Measurements from ENCODE around the gene CYP4V2. TPM values are rescaled to one million over a fixed set of nuclear protein-coding genes. Genes with fewer than 3 reads are reported as not detected.

CYP4V2 gene
- total and polyA plus RNA-seq, 2 experiments from 2014 or later = 1.5 to 3.1 TPM

DNA sequence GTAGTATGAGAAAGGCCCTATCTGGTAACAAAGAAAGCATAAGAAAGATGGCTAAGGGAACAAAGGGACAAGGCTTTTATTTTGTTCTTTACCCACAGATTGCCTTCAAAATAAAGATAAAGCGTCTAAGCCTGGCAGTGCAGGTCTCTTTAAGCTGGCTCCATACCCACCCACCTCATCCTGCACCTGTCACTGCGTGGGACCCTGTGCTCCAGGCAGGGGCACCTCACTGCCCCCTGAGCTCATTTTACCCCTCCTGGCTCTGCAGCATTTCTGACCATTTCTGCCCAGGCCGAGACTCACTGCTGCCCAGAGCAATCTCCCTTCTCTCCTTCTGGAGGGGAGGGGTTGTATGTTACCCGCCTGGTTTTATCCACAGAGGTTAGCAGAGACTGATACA is 1.7 kb upstream of the CYP4V2 start (continued):
- TF ChIP-seq, protein P1, sequence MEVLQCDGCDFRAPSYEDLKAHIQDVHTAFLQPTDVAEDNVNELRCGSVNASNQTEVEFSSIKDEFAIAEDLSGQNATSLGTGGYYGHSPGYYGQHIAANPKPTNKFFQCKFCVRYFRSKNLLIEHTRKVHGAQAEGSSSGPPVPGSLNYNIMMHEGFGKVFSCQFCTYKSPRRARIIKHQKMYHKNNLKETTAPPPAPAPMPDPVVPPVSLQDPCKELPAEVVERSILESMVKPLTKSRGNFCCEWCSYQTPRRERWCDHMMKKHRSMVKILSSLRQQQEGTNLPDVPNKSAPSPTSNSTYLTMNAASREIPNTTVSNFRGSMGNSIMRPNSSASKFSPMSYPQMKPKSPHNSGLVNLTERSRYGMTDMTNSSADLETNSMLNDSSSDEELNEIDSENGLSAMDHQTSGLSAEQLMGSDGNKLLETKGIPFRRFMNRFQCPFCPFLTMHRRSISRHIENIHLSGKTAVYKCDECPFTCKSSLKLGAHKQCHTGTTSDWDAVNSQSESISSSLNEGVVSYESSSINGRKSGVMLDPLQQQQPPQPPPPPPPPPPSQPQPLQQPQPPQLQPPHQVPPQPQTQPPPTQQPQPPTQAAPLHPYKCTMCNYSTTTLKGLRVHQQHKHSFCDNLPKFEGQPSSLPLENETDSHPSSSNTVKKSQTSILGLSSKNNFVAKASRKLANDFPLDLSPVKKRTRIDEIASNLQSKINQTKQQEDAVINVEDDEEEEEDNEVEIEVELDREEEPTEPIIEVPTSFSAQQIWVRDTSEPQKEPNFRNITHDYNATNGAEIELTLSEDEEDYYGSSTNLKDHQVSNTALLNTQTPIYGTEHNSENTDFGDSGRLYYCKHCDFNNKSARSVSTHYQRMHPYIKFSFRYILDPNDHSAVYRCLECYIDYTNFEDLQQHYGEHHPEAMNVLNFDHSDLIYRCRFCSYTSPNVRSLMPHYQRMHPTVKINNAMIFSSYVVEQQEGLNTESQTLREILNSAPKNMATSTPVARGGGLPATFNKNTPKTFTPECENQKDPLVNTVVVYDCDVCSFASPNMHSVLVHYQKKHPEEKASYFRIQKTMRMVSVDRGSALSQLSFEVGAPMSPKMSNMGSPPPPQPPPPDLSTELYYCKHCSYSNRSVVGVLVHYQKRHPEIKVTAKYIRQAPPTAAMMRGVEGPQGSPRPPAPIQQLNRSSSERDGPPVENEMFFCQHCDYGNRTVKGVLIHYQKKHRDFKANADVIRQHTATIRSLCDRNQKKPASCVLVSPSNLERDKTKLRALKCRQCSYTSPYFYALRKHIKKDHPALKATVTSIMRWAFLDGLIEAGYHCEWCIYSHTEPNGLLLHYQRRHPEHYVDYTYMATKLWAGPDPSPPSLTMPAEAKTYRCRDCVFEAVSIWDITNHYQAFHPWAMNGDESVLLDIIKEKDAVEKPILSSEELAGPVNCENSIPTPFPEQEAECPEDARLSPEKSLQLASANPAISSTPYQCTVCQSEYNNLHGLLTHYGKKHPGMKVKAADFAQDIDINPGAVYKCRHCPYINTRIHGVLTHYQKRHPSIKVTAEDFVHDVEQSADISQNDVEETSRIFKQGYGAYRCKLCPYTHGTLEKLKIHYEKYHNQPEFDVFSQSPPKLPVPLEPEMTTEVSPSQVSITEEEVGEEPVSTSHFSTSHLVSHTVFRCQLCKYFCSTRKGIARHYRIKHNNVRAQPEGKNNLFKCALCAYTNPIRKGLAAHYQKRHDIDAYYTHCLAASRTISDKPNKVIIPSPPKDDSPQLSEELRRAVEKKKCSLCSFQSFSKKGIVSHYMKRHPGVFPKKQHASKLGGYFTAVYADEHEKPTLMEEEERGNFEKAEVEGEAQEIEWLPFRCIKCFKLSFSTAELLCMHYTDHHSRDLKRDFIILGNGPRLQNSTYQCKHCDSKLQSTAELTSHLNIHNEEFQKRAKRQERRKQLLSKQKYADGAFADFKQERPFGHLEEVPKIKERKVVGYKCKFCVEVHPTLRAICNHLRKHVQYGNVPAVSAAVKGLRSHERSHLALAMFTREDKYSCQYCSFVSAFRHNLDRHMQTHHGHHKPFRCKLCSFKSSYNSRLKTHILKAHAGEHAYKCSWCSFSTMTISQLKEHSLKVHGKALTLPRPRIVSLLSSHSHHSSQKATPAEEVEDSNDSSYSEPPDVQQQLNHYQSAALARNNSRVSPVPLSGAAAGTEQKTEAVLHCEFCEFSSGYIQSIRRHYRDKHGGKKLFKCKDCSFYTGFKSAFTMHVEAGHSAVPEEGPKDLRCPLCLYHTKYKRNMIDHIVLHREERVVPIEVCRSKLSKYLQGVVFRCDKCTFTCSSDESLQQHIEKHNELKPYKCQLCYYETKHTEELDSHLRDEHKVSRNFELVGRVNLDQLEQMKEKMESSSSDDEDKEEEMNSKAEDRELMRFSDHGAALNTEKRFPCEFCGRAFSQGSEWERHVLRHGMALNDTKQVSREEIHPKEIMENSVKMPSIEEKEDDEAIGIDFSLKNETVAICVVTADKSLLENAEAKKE (CRISPR knock-in tag; IDR thresholded peaks at IDR 0.05) = no peak

DNA sequence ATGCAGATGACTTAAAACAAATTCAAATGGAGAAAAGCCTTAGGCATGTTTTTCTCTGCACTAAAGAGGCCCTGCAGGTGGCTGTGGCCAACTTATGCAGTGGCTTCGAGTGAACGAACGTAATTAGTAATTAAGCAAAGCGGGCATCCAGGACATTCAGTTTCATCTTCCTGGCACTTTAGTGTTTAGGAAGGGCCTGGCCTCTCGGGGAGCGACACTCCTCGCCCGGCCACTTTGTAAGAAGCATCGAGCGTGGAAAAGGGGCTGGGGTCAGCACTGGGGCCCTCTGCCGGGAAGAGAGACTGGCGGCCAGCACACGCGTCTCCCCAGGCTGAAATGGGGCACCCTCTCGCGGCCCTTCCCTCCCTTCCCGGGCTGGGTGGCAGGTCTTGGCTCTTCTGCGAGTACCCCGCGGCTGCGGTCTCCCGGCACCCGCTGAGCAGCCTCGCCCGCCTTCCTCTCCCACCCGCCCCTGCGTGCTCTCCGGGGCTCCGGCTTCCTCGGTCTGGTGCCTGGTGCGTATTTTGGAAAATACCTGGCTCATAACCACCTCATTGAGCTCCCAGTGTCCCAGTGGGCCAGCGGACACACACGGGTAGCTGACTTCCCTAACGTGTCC is 677 bp upstream of the CYP4V2 start:
- no peaks in the 10 kb centered on the region for H3K27me3 ChIP-seq (ENCODE audit: insufficient read depth)
- Mint-ChIP-seq H3K27me3 (ENCODE audit: insufficient read depth, low read depth, poor library complexity) (peaks cover 3% of the 10 kb centered on the region), H3K4me1 (peaks cover 34% of the 10 kb centered on the region), H3K27ac (no peak overlapping the region; the same call in 1 of the 2 replicates), H3K4me3 (peak overlapping the region; percentile 81), H3K9me3 (no peaks in the 10 kb centered on the region), H3K36me3 (ENCODE audit: low read depth) (peaks cover 10% of the 10 kb centered on the region; the same call in 1 of the 3 replicates)
- H2AFZ ChIP-seq = peak overlapping the region; percentile 92; the same call in 1 of the 2 replicates
- peaks cover 21% of the 10 kb centered on the region for H3K4me1 ChIP-seq (ENCODE audit: insufficient read depth)
- H3K27ac ChIP-seq (ENCODE audit: low read depth) = peak overlapping the region; percentile 89
- H4K20me1 ChIP-seq (replicated peaks; ENCODE audit: insufficient read depth) = no peaks in the 10 kb centered on the region
- ATAC-seq = peak; percentile 41
- H3K4me2 ChIP-seq = peak overlapping the region; percentile 78
- no peaks in the 10 kb centered on the region for H3K36me3 ChIP-seq (ENCODE audit: insufficient read depth)
- no peaks in the 10 kb centered on the region for H3K9me2 ChIP-seq (ENCODE audit: insufficient read depth)
- H3K4me3 ChIP-seq = peak overlapping the region; percentile 77
- DNase-seq (ENCODE audit: low spot score) = peak; percentile 50
- H3F3A ChIP-seq (replicated peaks; ENCODE audit: low read depth) = peaks cover 4% of the 10 kb centered on the region; the same call in 1 of the 2 replicates
- H3K79me2 ChIP-seq (replicated peaks; ENCODE audit: insufficient read depth) = no peaks in the 10 kb centered on the region; the same call in 1 of the 2 replicates
- TF ChIP-seq ZNF114 (CRISPR knock-in tag; IDR thresholded peaks at IDR 0.05) = no peak
- TF ChIP-seq JUNB (IDR thresholded peaks at IDR 0.05; ENCODE audit: unreplicated experiment) = no peak
- TF ChIP-seq STAT1 (IDR thresholded peaks at IDR 0.05; ENCODE audit: unreplicated experiment) = no peak
- TF ChIP-seq EZH2 (IDR thresholded peaks at IDR 0.05; ENCODE audit: low read depth, unreplicated experiment) = no peak
- TF ChIP-seq EZH2phosphoT487 (IDR thresholded peaks at IDR 0.05; ENCODE audit: unreplicated experiment) = no peak
- no peak for TF ChIP-seq CREB1 (CRISPR knock-in tag; IDR thresholded peaks at IDR 0.05; ENCODE audit: low read depth)
- TF ChIP-seq, protein P2, sequence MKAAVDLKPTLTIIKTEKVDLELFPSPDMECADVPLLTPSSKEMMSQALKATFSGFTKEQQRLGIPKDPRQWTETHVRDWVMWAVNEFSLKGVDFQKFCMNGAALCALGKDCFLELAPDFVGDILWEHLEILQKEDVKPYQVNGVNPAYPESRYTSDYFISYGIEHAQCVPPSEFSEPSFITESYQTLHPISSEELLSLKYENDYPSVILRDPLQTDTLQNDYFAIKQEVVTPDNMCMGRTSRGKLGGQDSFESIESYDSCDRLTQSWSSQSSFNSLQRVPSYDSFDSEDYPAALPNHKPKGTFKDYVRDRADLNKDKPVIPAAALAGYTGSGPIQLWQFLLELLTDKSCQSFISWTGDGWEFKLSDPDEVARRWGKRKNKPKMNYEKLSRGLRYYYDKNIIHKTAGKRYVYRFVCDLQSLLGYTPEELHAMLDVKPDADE (IDR thresholded peaks at IDR 0.05) = no peak
- TF ChIP-seq, protein P1 (CRISPR knock-in tag; IDR thresholded peaks at IDR 0.05) = no peak
